AG04450 (cell line): ENCODE results near the gene CNTNAP2. TPM values are rescaled to one million over a fixed set of nuclear protein-coding genes. Genes with fewer than 3 reads are reported as not detected.

ENCODE experiments used
- CTCF ChIA-PET: fragments of 300-600, 350-600 bp; formaldehyde crosslinking; extraction: SDS; loops from one replicate; lab custom pipeline; 2022; ENCODE audit warnings: antibody characterized with exemption, inconsistent platforms; lab: Charles Lee
- POLR2A ChIA-PET: fragments of 350-600 bp; formaldehyde crosslinking; extraction: SDS; loops from one replicate; lab custom pipeline; 2021; ENCODE audit warnings: antibody characterized with exemption, inconsistent platforms; lab: Yijun Ruan, JAX
- DNase-seq: peaks from one replicate; pipeline ENCODE4 v3.0.0-alpha.2; 2011; ENCODE audit warnings: low read depth, low spot score
- H3K27ac ChIP-seq: one replicate; pipeline ENCODE4 v1.5.1; 2012; ENCODE audit warnings: low read depth, low read length, control low read depth
- H3K27me3 ChIP-seq: one replicate; pipeline ENCODE4 v1.6.0; 2012; ENCODE audit warnings: low read length; ENCODE audit not compliant: control insufficient read depth, insufficient read depth
- H3K4me3 ChIP-seq: 2 replicates; pipeline ENCODE4 v1.5.1; 2011; ENCODE audit warnings: mild to moderate bottlenecking, low read depth, low read length, control low read depth
- H3K9me3 ChIP-seq: 2 replicates; pipeline ENCODE4 v1.5.1; 2012; ENCODE audit warnings: low read length; ENCODE audit not compliant: control insufficient read depth, insufficient read depth
- polyA plus RNA-seq: library from polyadenylated mRNA; depleted of rRNA; stranded (reverse); fragments of >200 nt; gene quantifications from 2 replicates; pipeline ENCODE4 v1.2.3, GENCODE V29; 2011
- TF ChIP-seq, protein P1 (sequence below): IDR thresholded peaks from 2 replicates; pipeline ENCODE4 v1.5.1; 2011; ENCODE audit warnings: low read depth, low read length, control low read depth, inconsistent platforms

The CNTNAP2 gene
- polyA plus RNA-seq, 1 experiment, result not detected

- Histone ChIP-seq H3K4me3 (no peak overlapping the region), H3K9me3 (peaks cover 18% of the 10 kb centered on the region), H3K27me3 (no peaks in the 10 kb centered on the region), H3K27ac (no peak overlapping the region)
- DNase-seq, result no peak
- CTCF ChIA-PET, result no interaction called here
- TF ChIP-seq, protein P1, sequence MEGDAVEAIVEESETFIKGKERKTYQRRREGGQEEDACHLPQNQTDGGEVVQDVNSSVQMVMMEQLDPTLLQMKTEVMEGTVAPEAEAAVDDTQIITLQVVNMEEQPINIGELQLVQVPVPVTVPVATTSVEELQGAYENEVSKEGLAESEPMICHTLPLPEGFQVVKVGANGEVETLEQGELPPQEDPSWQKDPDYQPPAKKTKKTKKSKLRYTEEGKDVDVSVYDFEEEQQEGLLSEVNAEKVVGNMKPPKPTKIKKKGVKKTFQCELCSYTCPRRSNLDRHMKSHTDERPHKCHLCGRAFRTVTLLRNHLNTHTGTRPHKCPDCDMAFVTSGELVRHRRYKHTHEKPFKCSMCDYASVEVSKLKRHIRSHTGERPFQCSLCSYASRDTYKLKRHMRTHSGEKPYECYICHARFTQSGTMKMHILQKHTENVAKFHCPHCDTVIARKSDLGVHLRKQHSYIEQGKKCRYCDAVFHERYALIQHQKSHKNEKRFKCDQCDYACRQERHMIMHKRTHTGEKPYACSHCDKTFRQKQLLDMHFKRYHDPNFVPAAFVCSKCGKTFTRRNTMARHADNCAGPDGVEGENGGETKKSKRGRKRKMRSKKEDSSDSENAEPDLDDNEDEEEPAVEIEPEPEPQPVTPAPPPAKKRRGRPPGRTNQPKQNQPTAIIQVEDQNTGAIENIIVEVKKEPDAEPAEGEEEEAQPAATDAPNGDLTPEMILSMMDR, result no peak
- POLR2A ChIA-PET, result no interaction called here
Measured at GRCh38 chr7:146791344-146792285, 675.0 kb downstream of the CNTNAP2 start.

DNA sequence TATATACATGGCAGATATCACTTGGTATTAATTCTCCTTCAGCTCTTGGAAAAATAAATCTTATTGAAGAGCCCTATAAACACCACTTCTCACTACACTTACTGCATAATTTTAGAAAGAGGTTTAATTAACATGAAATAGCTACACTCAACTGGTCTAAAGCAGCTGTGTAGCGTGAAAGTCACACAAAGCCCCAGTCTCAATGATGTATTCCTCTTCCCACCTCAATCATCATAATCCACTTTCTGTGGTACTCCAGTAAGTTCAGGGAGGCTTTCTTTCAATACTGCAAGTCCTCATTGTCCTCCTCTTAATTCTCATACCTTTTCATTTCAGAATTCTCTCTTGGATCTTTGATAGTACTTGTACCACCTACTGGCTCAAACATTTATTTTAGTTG, 688.0 kb downstream of the CNTNAP2 start:
- Histone ChIP-seq H3K27me3 (no peaks in the 10 kb centered on the region), H3K9me3 (peaks cover 4% of the 10 kb centered on the region), H3K27ac (no peak overlapping the region), H3K4me3 (no peak overlapping the region)
- CTCF ChIA-PET, result no interaction called here
- POLR2A ChIA-PET, result no interaction called here
- no peak for DNase-seq
- TF ChIP-seq, protein P1, result no peak

DNA sequence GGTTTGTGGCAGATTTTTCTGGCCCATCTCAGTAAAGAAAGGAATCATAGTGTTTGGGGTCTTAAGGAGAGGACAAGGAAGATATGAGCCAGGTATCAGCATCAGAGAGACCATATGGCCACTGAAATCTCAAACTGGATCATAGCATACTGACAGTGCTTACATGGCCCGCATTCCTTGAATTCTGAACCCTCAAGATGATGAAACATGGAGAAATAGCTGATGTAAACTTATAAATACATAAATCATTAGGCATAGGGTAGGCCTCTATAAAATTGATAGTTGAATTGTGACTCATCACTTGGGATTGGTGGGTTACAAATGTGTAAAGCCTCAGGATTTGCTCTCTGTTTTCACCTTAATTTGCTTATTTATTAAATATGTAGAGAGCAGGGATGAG, 688.5 kb downstream of the CNTNAP2 start:
- ChIA-PET CTCF (no interaction called here), POLR2A (no interaction called here)
- DNase-seq, result no peak

DNA sequence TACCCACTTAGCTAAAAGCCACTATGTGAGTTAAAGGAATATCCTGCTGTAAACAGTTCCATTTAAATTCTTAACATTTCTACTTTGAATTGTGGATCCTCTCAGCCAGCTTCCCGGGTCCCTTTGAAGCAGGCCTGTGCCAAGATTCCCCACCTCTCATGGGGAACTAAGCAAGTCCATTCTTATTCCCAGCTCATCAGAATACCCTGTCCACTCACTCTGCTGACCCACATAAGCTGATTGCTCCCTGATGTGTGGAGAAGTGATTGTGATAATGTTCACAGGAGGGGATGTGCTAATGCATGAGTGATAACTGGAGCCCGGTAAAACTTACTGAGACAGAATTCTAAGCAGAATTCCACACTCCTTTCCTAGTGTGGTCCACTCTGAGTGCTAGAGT, 709.7 kb downstream of the CNTNAP2 start:
- peaks cover 2% of the 10 kb centered on the region; the same call in 1 of the 2 replicates for H3K9me3 ChIP-seq
- H3K27me3 ChIP-seq, result no peaks in the 10 kb centered on the region
- H3K27ac ChIP-seq, result no peak overlapping the region
- no peak overlapping the region for H3K4me3 ChIP-seq
- CTCF ChIA-PET, result no interaction called here
- DNase-seq, result no peak
- POLR2A ChIA-PET, result no interaction called here
- TF ChIP-seq, protein P1, result no peak

More for the DNA sequence above, 688.5 kb downstream of the CNTNAP2 start:
- no peak overlapping the region for H3K27ac ChIP-seq
- H3K9me3 ChIP-seq, result peaks cover 4% of the 10 kb centered on the region
- H3K27me3 ChIP-seq, result no peaks in the 10 kb centered on the region
- H3K4me3 ChIP-seq, result no peak overlapping the region
- TF ChIP-seq, protein P1, result no peak

DNA sequence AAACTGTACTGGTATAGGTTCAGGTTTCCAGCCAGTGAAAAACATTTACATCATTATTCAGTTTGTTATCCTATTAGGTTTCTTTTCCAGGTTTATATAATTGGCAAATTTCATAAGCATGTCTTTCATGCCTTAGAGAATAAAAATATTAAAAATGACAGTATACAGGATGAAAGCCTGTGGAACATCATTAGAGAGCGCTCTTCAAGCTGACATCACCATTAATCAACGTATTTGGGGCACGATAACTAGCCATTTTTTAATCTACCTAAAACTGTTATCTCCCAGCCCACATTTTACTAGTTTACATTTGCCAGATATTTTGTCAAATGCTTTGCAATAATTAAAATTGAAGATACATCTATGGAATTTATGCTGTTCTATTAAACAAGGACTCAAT, 714.1 kb downstream of the CNTNAP2 start:
- Histone ChIP-seq H3K27me3 (no peaks in the 10 kb centered on the region), H3K9me3 (peaks cover 7% of the 10 kb centered on the region), H3K4me3 (no peak overlapping the region), H3K27ac (no peak overlapping the region)
- TF ChIP-seq, protein P1, result no peak
- CTCF ChIA-PET, result no interaction called here
- POLR2A ChIA-PET, result no interaction called here
- no peak for DNase-seq
